ENCODE data around the gene TOM1.

TOM1 gene

DNA sequence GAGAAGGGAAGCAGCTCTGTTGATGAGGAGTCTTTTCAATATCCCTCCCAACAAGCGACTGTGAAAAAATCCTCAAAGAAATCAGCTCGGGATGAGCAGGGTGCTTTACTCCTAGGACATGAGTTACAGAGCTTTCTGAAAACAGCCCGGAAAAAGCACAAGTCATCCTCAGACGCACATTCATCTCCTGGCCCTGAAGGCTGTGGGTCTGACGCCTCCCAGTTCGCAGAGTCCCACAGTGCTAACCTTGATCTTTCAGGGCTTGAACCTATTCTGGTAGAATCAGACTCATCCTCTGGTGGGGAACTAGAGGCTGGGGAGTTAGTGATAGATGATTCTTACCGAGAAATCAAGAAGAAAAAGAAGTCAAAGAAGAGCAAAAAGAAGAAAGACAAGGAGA lies 34.7 kb upstream of the TOM1 start:
- H3K27ac ChIP-seq: peak overlapping the region; percentile 93
- TF ChIP-seq, protein P1, sequence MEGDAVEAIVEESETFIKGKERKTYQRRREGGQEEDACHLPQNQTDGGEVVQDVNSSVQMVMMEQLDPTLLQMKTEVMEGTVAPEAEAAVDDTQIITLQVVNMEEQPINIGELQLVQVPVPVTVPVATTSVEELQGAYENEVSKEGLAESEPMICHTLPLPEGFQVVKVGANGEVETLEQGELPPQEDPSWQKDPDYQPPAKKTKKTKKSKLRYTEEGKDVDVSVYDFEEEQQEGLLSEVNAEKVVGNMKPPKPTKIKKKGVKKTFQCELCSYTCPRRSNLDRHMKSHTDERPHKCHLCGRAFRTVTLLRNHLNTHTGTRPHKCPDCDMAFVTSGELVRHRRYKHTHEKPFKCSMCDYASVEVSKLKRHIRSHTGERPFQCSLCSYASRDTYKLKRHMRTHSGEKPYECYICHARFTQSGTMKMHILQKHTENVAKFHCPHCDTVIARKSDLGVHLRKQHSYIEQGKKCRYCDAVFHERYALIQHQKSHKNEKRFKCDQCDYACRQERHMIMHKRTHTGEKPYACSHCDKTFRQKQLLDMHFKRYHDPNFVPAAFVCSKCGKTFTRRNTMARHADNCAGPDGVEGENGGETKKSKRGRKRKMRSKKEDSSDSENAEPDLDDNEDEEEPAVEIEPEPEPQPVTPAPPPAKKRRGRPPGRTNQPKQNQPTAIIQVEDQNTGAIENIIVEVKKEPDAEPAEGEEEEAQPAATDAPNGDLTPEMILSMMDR (conservative IDR thresholded peaks at IDR 0.05): no peak

DNA sequence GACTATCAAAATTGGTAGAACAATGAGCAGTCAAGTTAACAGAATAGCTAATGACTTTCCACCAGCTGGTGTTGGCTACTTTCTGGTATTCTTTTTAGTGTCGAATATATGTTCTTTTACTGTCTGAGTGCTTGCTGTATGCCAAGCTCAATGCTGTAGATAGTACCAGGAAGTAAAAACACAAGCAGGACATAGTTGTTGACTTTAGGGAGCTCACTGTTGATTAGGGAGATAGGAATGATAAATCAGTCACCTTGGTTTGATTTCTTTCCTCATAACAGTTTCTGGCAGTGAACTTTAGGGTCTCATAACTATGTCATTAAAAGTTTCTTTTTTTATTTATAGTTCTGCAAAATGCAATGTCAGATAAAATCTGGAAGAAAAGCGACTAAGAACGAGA lies 33.4 kb upstream of the TOM1 start:
- H3K27ac ChIP-seq: peak overlapping the region; percentile 93
- TF ChIP-seq, protein P1 (conservative IDR thresholded peaks at IDR 0.05): no peak

DNA sequence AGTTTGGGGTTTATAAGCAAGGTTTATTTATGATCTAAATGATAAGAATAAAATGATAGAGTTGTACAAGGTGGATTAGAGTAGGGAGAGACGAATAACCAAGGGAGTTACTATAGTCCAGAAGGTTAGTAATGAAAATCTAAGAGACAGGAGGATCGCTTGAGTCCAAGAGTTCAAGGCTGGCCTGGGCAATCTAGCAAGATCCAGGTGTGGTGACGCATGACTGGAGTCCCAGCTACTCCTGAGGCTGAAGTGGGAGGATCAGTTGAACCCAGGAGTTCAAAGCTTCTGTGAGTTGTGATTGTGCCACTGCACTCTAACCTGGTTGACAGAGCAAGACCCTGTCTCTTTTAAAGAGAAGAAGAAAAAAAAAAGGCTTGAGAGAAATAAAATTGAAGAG lies 30.1 kb upstream of the TOM1 start:
- H3K27ac ChIP-seq: peak overlapping the region; percentile 61
- TF ChIP-seq, protein P1 (conservative IDR thresholded peaks at IDR 0.05): no peak

- TF ChIP-seq, protein P1 (conservative IDR thresholded peaks at IDR 0.05): no peak
- no peak overlapping the region for H3K27ac ChIP-seq
Observed at GRCh38 chr22:35274154-35274871, 25.4 kb upstream of the TOM1 start.

GRCh38 chr22:35275580-35275979 lies 24.1 kb upstream of the TOM1 start:
- TF ChIP-seq, protein P1 (conservative IDR thresholded peaks at IDR 0.05): no peak
- no peak overlapping the region for H3K27ac ChIP-seq

DNA sequence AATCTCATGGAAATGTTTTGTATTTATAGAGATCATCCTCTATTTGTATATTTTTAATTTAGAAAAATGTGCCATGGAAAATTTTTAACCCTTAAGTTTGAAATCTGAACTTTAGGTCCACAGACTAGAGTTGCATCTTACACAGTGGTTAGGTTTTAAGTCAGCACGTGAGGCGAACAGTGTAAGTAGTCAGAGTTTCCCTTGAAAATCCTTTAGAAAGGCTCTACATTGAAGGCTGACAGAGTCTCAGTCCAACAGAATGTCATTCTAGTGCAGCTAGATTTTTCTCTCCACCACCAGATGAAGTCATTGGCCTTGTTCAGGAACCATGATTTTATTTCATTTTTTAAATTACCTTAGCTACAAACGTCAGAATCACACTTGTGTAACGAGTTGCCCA lies 23.7 kb upstream of the TOM1 start:
- TF ChIP-seq, protein P1 (conservative IDR thresholded peaks at IDR 0.05): no peak
- no peak overlapping the region for H3K27ac ChIP-seq

DNA sequence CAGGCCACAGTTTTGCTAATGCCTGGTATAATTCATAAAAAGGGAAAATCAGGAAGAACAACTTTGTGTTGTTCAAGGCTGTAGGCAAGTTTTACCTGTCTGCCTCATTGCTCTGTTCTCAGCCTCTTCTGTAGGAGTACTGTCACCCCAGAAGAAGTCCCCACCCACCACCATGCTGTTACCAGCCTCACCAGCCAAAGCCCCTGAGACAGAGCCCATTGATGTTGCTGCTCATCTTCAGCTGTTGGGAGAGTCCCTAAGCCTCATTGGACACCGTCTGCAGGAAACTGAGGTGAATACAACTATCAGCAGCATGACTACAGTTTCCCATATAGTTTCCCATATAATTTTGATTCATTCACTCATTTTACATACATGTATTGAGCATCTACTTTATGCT lies 11.6 kb upstream of the TOM1 start:
- TF ChIP-seq, protein P1 (conservative IDR thresholded peaks at IDR 0.05): no peak
- no peak overlapping the region for H3K27ac ChIP-seq
